NCI-H526 (cell line): ENCODE results near the gene DTNA.
"Not testable (repeated sequence)": the region's sequence is repeated elsewhere in the genome, so short reads cannot be mapped to it uniquely, and the experiment has no call there.

Experiments
- DNase-seq, 2 experiments: peaks; one replicate each; lab custom pipeline; 2025; lab: John Stamatoyannopoulos, UW

The DTNA gene

GRCh38 chr18:34725737-34726136 lies 15.6 kb downstream of the DTNA start:
- not testable (repeated sequence) for DNase-seq

GRCh38 chr18:34726286-34727004 lies 16.3 kb downstream of the DTNA start:
- DNase-seq, result no peak

GRCh38 chr18:34729264-34729663 lies 19.2 kb downstream of the DTNA start:
- DNase-seq, result peak in 1 of 2 experiments; percentile 27

GRCh38 chr18:34729740-34730355 lies 19.8 kb downstream of the DTNA start:
- no peak for DNase-seq

- no peak for DNase-seq
Observed at GRCh38 chr18:34730774-34731173, 20.7 kb downstream of the DTNA start.

GRCh38 chr18:34734056-34734455 lies 24.0 kb downstream of the DTNA start:
- no peak for DNase-seq

- not testable (repeated sequence) for DNase-seq
Observed at GRCh38 chr18:34734526-34734925, 24.4 kb downstream of the DTNA start.

- no peak for DNase-seq
Observed at GRCh38 chr18:34738175-34738894, 28.2 kb downstream of the DTNA start.

- DNase-seq, result no peak
Observed at GRCh38 chr18:34740101-34740500, 30.0 kb downstream of the DTNA start.

- no peak for DNase-seq
Observed at GRCh38 chr18:34740724-34741123, 30.6 kb downstream of the DTNA start.

- DNase-seq, result no peak
Observed at GRCh38 chr18:34741401-34741800, 31.3 kb downstream of the DTNA start.

- no peak for DNase-seq
Observed at GRCh38 chr18:34742891-34743341, 32.8 kb downstream of the DTNA start.

- no peak for DNase-seq
Observed at GRCh38 chr18:34744569-34744968, 34.5 kb downstream of the DTNA start.

- DNase-seq, result no peak
Observed at GRCh38 chr18:34746614-34747013, 36.5 kb downstream of the DTNA start.

GRCh38 chr18:34749721-34750120 lies 39.6 kb downstream of the DTNA start:
- no peak for DNase-seq

- DNase-seq, result no peak
Observed at GRCh38 chr18:34752056-34752455, 42.0 kb downstream of the DTNA start.

GRCh38 chr18:34754300-34754699 lies 44.2 kb downstream of the DTNA start:
- DNase-seq, result no peak

- DNase-seq, result no peak
Observed at GRCh38 chr18:34757666-34758065, 47.6 kb downstream of the DTNA start.

- DNase-seq, result no peak
Observed at GRCh38 chr18:34758378-34758948, 48.4 kb downstream of the DTNA start.

GRCh38 chr18:34760444-34760843 lies 50.3 kb downstream of the DTNA start:
- no peak for DNase-seq

GRCh38 chr18:34764451-34764850 lies 54.4 kb downstream of the DTNA start:
- no peak for DNase-seq

- no peak for DNase-seq
Observed at GRCh38 chr18:34767601-34768027, 57.5 kb downstream of the DTNA start.

- DNase-seq, result no peak
Observed at GRCh38 chr18:34771958-34772357, 61.9 kb downstream of the DTNA start.
